Erythroblast (primary cell): Measurements from ENCODE around the gene GNAL.
"Not testable (repeated sequence)": the region's sequence is repeated elsewhere in the genome, so short reads cannot be mapped to it uniquely, and the experiment has no call there.

Source experiments
- GATA1 ChIP-seq: IDR thresholded peaks from 2 replicates; pipeline ENCODE4 v1.6.1; 2011; ENCODE audit warnings: low read depth, mild to moderate bottlenecking, control low read depth, low read length, moderate library complexity
- POLR2A ChIP-seq: IDR thresholded peaks from 2 replicates; pipeline ENCODE4 v1.6.1; 2011; ENCODE audit warnings: mild to moderate bottlenecking, low read length

GRCh38 chr18:11854554-11854953, 165.5 kb downstream of the GNAL start:
- TF ChIP-seq POLR2A, GATA1: not testable (repeated sequence)
